GM18508 (cell line): Measurements from ENCODE around the gene PTPRCAP.

Experiments used
- ATAC-seq: cut with Tn5 transposase; IDR thresholded peaks from one replicate; pipeline ENCODE4 v1.9.1; 2021; ENCODE audit warnings: moderate number of reproducible peaks; ENCODE audit not compliant: insufficient read depth, unreplicated experiment

The PTPRCAP gene

GRCh38 chr11:67442504-67443404 lies 5.3 kb upstream of the PTPRCAP start:
- no peak for ATAC-seq

- ATAC-seq = no peak
These were observed 4.4 kb upstream of the PTPRCAP start for GRCh38 chr11:67441731-67442351.

GRCh38 chr11:67441098-67441563 lies 3.6 kb upstream of the PTPRCAP start:
- ATAC-seq = no peak

DNA sequence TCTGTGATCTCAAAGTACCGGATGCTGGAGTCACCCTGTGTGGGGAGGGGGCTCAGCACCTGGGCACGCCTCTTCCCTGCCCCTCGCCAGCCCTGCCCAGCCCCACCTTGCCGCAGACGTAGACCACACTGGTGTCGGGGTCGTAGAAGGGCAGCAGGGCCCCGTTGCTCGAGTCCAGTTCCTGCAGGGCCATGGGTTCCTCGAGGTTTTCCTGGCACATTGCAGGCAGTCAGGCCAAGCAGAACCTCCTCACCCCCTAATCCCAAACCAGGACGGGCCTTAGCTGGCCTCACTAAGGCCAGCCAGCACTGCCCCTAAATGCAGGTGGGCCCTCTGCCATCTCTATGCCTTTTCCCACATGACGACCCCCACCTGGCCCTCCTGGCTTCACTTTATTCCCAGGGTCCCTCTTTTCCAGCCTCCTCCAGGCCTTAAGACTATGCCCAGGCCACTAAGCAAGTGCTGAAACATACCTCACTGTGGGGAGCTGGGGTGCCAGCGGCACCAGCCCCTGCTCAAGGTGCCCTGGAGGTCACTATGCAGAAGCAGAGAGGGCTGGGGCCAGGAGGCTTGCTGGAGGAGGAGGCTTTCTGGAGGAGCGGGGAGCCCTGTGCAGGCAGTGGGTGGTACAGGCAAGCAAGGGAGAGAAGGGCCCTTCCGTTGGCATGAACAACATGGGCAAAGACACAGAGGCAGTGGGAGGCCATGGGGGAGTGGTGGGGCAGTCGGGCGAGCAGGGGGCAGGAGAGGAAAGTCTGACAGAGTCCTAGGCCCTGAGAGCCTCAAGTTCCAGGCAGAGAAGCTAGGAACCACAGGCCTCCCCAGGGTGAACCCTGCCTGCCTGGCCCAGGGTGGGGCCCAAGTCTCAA lies 3.0 kb upstream of the PTPRCAP start:
- ATAC-seq = no peak

- no peak for ATAC-seq
These were observed 2.1 kb upstream of the PTPRCAP start for GRCh38 chr11:67439321-67440228.

GRCh38 chr11:67438158-67438902 lies 848 bp upstream of the PTPRCAP start:
- no peak for ATAC-seq

GRCh38 chr11:67437809-67438157 lies 301 bp upstream of the PTPRCAP start:
- ATAC-seq = no peak

- no peak for ATAC-seq
These were observed 912 bp downstream of the PTPRCAP start for GRCh38 chr11:67436459-67437081.

DNA sequence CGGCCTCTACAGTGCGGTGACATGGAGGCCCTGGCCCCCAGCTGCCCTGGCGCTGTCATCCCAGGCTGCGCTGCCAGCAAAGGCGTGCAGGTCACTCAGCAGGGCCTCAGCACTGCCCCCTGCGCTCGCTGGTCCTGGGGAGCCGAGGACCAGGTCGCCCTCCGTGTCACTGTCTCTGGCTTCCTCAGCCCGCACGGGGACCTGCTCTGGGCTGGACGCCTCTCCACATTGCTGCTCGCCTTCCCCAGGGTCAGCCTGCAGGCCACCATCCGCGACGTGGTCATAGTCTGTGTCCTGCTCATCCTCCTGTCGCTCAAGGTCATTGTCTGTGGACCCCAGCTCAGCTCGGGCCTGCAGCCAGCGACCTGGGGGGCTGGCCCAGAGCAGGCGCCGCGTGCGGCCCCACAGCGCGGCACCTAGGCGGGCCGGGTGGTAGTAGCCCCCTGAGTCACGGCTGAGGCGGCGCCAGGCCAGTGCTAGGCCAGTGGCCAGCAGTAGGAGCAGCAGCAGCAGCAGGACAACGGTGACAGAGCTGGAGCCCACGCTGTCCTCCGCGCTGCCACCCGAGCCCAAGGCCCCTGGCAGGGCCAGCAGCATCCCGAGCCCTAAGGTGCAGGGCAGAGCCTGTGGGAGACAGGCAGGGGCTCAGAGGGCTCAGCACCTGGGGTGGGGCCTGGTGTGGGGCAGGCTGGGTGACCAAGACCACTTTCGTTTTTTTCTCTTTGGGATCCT lies 1.6 kb downstream of the PTPRCAP start:
- no peak for ATAC-seq

- ATAC-seq = no peak
These were observed 2.3 kb downstream of the PTPRCAP start for GRCh38 chr11:67435031-67435726.

DNA sequence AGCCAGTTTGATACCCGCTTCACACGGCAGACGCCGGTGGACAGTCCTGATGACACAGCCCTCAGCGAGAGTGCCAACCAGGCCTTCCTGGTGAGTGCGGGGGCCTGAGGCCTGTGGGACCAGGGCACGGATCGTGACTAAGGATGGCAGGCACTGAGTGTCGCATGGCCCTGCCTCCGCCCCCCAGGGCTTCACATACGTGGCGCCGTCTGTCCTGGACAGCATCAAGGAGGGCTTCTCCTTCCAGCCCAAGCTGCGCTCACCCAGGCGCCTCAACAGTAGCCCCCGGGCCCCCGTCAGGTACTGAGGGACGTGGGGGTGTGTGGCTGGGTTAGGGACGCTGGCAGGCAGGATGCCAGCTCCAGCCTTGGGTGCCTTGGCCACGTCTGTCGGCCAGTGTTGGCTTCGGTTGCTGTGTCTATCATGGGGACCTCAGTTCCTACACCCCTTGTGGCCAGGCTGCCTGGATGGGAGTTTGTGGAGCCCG lies 3.0 kb downstream of the PTPRCAP start:
- ATAC-seq = no peak

- ATAC-seq = no peak
These were observed 3.7 kb downstream of the PTPRCAP start for GRCh38 chr11:67433536-67434394.

GRCh38 chr11:67432655-67433349 lies 4.7 kb downstream of the PTPRCAP start:
- no peak for ATAC-seq

DNA sequence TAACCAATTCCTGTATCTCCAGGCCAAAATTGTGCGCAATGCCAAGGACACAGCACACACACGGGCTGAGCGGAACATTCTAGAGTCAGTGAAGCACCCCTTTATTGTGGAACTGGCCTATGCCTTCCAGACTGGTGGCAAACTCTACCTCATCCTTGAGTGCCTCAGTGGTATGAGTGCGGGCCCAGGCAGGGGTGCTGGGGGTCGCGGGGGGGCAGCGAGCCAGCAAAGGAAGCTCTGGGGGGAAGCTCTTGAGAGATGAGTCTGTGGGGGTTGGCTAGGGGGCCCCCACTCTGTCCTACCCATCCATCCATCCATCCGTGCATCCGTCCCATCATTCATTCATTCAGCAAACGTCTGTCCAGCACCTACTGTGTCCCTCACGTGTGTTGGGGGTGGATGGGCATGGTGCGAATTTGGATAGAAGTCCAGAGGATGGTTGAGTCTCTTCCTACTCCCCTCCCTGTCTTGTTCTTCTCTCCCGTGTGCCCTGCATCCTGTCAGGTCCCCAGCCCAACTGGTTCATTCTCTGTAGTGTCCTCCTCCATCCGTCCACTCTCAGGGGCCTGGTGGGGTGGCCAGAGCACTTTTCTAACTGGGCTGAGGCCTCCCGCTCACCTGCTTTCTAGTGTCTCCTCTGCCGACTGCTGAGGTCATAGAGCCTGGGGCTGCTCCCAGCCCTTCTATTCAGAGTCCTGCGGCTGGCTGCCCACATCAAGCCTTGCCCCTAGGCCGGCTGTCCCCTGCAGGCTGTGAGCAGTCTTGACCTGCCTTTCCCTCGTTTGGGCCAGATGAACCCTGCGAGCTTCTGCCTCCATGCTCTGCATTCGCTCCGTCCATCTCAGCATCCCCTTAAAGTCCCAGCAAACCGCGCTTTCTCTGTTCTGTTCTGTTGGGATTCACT lies 5.9 kb downstream of the PTPRCAP start:
- ATAC-seq = no peak

DNA sequence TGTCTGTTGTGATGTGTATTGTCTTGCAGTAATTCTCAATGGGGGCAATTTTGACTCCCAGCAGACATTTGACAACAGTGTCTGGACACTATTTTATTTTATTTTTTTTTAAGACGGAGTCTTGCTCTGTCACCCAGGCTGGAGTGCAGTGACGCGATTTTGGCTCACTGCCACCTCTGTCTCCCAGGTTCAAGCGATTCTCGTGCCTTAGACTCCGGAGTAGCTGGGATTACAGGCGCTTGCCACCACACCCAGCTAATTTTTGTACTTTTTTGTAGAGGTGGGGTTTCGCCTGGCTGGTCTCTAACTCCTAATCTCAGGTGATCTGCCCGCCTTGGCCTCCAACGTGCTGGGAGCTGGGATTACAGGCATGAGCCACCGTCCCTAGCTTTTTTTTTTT lies 7.8 kb downstream of the PTPRCAP start:
- ATAC-seq = no peak
